ENCODE data around the gene DENND5A. TPM values are rescaled to one million over a fixed set of nuclear protein-coding genes. Genes with fewer than 3 reads are reported as not detected.

The DENND5A gene
- total and polyA plus RNA-seq, 2 donors (not counting 1 experiment from before 2014, with no cell fraction given), result 125 to 235 TPM

DNA sequence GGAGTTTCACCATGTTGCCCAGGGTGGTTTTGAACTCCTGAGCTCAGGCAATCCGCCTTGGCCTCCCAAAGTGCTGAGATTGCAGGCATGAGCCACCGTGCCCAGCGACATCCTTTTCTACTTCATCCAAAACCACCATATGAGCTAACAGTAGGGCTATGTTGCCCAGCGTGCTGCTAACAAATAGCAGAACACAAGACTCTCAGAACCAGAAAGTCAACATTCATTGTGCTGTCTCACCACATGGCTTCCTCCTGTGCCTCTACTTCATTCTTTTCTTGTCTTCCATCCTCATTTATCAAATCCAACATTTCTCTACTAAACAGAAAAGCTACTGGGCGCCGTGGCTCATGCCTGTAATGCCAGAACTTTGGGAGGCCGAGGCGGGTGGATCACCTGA is 12.0 kb upstream of the DENND5A start:
- H3K36me3 ChIP-seq (ENCODE audit: control insufficient read depth, insufficient read depth, low read length), result no peaks in the 10 kb centered on the region

DNA sequence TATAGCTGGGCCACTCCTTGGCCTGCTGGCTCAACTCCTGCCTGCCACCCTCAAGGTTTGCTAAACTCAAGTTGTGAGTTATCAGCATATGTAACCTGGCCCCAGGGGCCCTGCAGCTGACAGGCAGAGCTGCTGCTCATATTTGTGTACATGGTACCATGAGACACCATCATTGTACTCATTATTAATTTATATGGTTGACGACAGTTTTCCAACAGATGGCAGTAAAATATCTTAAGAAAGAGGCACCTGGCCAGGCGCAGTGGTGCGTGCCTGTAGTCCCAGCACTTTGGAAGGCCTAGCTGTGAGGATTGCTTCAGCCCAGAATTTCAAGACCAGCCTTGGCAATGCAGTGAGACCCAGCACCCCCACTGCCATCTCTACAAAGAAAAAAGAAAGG is 11.4 kb upstream of the DENND5A start:
- DNase-seq (ENCODE audit: low read depth in 2 of 2), result no peak
- Histone ChIP-seq H3K27me3 (ENCODE audit: control insufficient read depth, insufficient read depth, low read length) (no peaks in the 10 kb centered on the region), H3K79me2 (ENCODE audit: control insufficient read depth, insufficient read depth, low read length) (no peaks in the 10 kb centered on the region), H3K9ac (ENCODE audit: insufficient read depth, low read length) (no peak overlapping the region), H3K4me1 (ENCODE audit: control insufficient read depth, extremely low read depth, insufficient read depth, low read length) (no peaks in the 10 kb centered on the region), H3K4me3 (replicated peaks in 1 of 4; ENCODE audit: control extremely low read depth in 1 of 4, insufficient read depth in 1 of 4, low read depth in 3 of 4, low read length in 4 of 4) (no peak overlapping the region), H3K27ac (ENCODE audit: insufficient read depth, low read length) (no peak overlapping the region), H3K36me3 (ENCODE audit: control insufficient read depth, insufficient read depth, low read length) (no peaks in the 10 kb centered on the region), H4K20me1 (ENCODE audit: control insufficient read depth, extremely low read depth, insufficient read depth, low read length) (no peaks in the 10 kb centered on the region), H3K4me2 (ENCODE audit: extremely low read depth, insufficient read depth, low read length) (no peak overlapping the region), H2AFZ (ENCODE audit: low read length) (no peak overlapping the region), H3K9me3 (ENCODE audit: control insufficient read depth, insufficient read depth, low read depth, low read length) (no peaks in the 10 kb centered on the region)
- TF ChIP-seq, protein P1, sequence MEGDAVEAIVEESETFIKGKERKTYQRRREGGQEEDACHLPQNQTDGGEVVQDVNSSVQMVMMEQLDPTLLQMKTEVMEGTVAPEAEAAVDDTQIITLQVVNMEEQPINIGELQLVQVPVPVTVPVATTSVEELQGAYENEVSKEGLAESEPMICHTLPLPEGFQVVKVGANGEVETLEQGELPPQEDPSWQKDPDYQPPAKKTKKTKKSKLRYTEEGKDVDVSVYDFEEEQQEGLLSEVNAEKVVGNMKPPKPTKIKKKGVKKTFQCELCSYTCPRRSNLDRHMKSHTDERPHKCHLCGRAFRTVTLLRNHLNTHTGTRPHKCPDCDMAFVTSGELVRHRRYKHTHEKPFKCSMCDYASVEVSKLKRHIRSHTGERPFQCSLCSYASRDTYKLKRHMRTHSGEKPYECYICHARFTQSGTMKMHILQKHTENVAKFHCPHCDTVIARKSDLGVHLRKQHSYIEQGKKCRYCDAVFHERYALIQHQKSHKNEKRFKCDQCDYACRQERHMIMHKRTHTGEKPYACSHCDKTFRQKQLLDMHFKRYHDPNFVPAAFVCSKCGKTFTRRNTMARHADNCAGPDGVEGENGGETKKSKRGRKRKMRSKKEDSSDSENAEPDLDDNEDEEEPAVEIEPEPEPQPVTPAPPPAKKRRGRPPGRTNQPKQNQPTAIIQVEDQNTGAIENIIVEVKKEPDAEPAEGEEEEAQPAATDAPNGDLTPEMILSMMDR (conservative IDR thresholded peaks at IDR 0.05 in 1 of 2, IDR thresholded peaks at IDR 0.05 in 1 of 2; ENCODE audit: low read depth in 1 of 2, low read length in 2 of 2), result no peak
- TF ChIP-seq EZH2 (IDR thresholded peaks at IDR 0.05; ENCODE audit: low read length, missing control alignments), result no peak

More for the DNA sequence above, 12.0 kb upstream of the DENND5A start:
- Histone ChIP-seq H3K79me2 (ENCODE audit: control insufficient read depth, insufficient read depth, low read length) (no peaks in the 10 kb centered on the region), H3K9ac (ENCODE audit: insufficient read depth, low read length) (no peak overlapping the region), H3K27ac (ENCODE audit: insufficient read depth, low read length) (no peak overlapping the region), H2AFZ (ENCODE audit: low read length) (no peak overlapping the region), H3K4me2 (ENCODE audit: extremely low read depth, insufficient read depth, low read length) (no peak overlapping the region), H3K4me3 (replicated peaks in 1 of 4; ENCODE audit: control extremely low read depth in 1 of 4, insufficient read depth in 1 of 4, low read depth in 3 of 4, low read length in 4 of 4) (no peak overlapping the region), H3K4me1 (ENCODE audit: control insufficient read depth, extremely low read depth, insufficient read depth, low read length) (no peaks in the 10 kb centered on the region), H3K9me3 (ENCODE audit: control insufficient read depth, insufficient read depth, low read depth, low read length) (no peaks in the 10 kb centered on the region), H4K20me1 (ENCODE audit: control insufficient read depth, extremely low read depth, insufficient read depth, low read length) (no peaks in the 10 kb centered on the region), H3K27me3 (ENCODE audit: control insufficient read depth, insufficient read depth, low read length) (no peaks in the 10 kb centered on the region)
- no peak for TF ChIP-seq EZH2 (IDR thresholded peaks at IDR 0.05; ENCODE audit: low read length, missing control alignments)
- TF ChIP-seq, protein P1 (conservative IDR thresholded peaks at IDR 0.05 in 1 of 2, IDR thresholded peaks at IDR 0.05 in 1 of 2; ENCODE audit: low read depth in 1 of 2, low read length in 2 of 2), result no peak
- no peak for DNase-seq (ENCODE audit: low read depth in 2 of 2)

DNA sequence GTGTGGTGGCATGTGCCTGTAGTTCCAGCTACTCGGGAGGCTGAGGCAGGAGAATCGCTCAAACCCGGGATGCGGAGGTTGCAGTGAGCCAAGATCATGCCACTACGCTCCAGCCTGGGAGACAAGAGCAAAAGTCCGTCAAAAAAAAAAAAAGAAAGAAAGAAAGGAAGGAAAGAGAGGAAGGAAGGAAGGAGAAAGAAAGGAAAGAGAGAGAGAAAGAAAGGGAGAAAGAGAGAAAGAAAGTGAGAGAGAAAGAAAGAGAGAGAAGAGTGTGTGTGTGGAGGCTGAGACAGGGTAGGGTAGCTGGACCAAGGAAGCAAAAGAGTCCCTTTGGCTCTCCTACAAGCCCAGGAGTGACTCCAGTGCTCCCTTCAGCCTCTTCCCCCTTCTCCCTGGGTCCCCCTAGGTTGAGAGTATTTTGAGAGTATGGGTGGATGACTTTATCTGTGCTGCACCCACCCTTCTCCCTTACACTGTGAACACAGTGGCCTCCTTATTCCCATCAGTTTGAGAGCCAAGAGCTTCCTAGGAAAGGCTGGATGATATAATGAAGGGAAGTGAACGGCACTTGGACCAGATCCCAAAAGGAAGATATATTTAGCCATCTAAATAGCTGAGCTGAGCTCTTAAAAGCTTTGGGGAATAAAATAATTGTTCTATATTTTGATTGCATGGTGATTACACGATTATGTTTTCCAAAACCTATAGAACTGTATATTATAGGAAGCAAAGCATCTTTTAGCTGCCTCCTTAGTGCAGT is 9.5 kb upstream of the DENND5A start:
- DNase-seq (ENCODE audit: low read depth in 2 of 2), result no peak
- H3K9ac ChIP-seq (ENCODE audit: insufficient read depth, low read length), result no peak overlapping the region

More for the DNA sequence above, 9.5 kb upstream of the DENND5A start:
- no peaks in the 10 kb centered on the region for H3K79me2 ChIP-seq (ENCODE audit: control insufficient read depth, insufficient read depth, low read length)
- no peaks in the 10 kb centered on the region for H3K36me3 ChIP-seq (ENCODE audit: control insufficient read depth, insufficient read depth, low read length)
- no peaks in the 10 kb centered on the region for H3K9me3 ChIP-seq (ENCODE audit: control insufficient read depth, insufficient read depth, low read depth, low read length)
- no peaks in the 10 kb centered on the region for H4K20me1 ChIP-seq (ENCODE audit: control insufficient read depth, extremely low read depth, insufficient read depth, low read length)
- H3K27ac ChIP-seq (ENCODE audit: insufficient read depth, low read length), result no peak overlapping the region
- H3K4me3 ChIP-seq (replicated peaks in 1 of 4; ENCODE audit: control extremely low read depth in 1 of 4, insufficient read depth in 1 of 4, low read depth in 3 of 4, low read length in 4 of 4), result no peak overlapping the region
- H3K4me2 ChIP-seq (ENCODE audit: extremely low read depth, insufficient read depth, low read length), result no peak overlapping the region
- no peak for TF ChIP-seq EZH2 (IDR thresholded peaks at IDR 0.05; ENCODE audit: low read length, missing control alignments)
- TF ChIP-seq, protein P1 (conservative IDR thresholded peaks at IDR 0.05 in 1 of 2, IDR thresholded peaks at IDR 0.05 in 1 of 2; ENCODE audit: low read depth in 1 of 2, low read length in 2 of 2), result no peak
- no peaks in the 10 kb centered on the region for H3K4me1 ChIP-seq (ENCODE audit: control insufficient read depth, extremely low read depth, insufficient read depth, low read length)
- no peaks in the 10 kb centered on the region for H3K27me3 ChIP-seq (ENCODE audit: control insufficient read depth, insufficient read depth, low read length)
- no peak overlapping the region for H2AFZ ChIP-seq (ENCODE audit: low read length)
